Mesendoderm (in vitro differentiated cells): ENCODE results near the gene RFXANK.

ENCODE experiments used
- DNase-seq: peaks from one replicate; pipeline ENCODE4 v3.0.0; 2013
- H2AK5ac ChIP-seq: 2 replicates; pipeline ENCODE4 v1.6.1; 2013; ENCODE audit warnings: low read length, inconsistent platforms
- H2BK120ac ChIP-seq: 2 replicates; pipeline ENCODE4 v1.6.1; 2013; ENCODE audit warnings: low read depth, mild to moderate bottlenecking, low read length, moderate library complexity, mixed read lengths
- H2BK15ac ChIP-seq: replicated peaks from 2 replicates; pipeline ENCODE4 v1.6.1; 2013; ENCODE audit warnings: low read depth, mild to moderate bottlenecking, moderate library complexity
- H2BK5ac ChIP-seq: 2 replicates; pipeline ENCODE4 v1.6.1; 2013; ENCODE audit warnings: low read length, inconsistent platforms
- H3K18ac ChIP-seq: 2 replicates; pipeline ENCODE4 v1.6.1; 2013; ENCODE audit warnings: mild to moderate bottlenecking, low read length, mixed read lengths
- H3K23ac ChIP-seq: one replicate; pipeline ENCODE4 v1.6.1; 2013; ENCODE audit warnings: low read length
- H3K27ac ChIP-seq: 2 replicates; pipeline ENCODE4 v1.5.1; 2013; ENCODE audit warnings: low read depth, mild to moderate bottlenecking, inconsistent platforms, low read length, moderate library complexity
- H3K27me3 ChIP-seq: 2 replicates; pipeline ENCODE4 v1.6.1; 2013; ENCODE audit warnings: low read length, control low read depth, mild to moderate bottlenecking, inconsistent platforms; ENCODE audit not compliant: insufficient read depth, poor library complexity
- H3K36me3 ChIP-seq: 2 replicates; pipeline ENCODE4 v1.6.1; 2013; ENCODE audit warnings: low read length, inconsistent platforms; ENCODE audit not compliant: control insufficient read depth, insufficient read depth
- H3K4ac ChIP-seq: one replicate; pipeline ENCODE4 v1.6.1; 2013; ENCODE audit warnings: low read depth, mild to moderate bottlenecking, low read length, moderate library complexity
- H3K4me1 ChIP-seq: 2 replicates; pipeline ENCODE4 v1.6.1; 2013; ENCODE audit warnings: low read depth, low read length, inconsistent platforms; ENCODE audit not compliant: control insufficient read depth
- H3K4me2 ChIP-seq: 2 replicates; pipeline ENCODE4 v1.6.1; 2013; ENCODE audit warnings: low read length
- H3K4me3 ChIP-seq: 2 replicates; pipeline ENCODE4 v1.5.1; 2013; ENCODE audit warnings: mild to moderate bottlenecking, low read length
- H3K56ac ChIP-seq: one replicate; pipeline ENCODE4 v1.6.1; 2013; ENCODE audit warnings: low read length
- H3K79me1 ChIP-seq: 2 replicates; pipeline ENCODE4 v1.6.1; 2013; ENCODE audit warnings: low read length, inconsistent platforms
- H3K79me2 ChIP-seq: 2 replicates; pipeline ENCODE4 v1.6.1; 2013; ENCODE audit warnings: mild to moderate bottlenecking, low read length; ENCODE audit not compliant: control insufficient read depth, insufficient read depth
- H3K9ac ChIP-seq: 2 replicates; pipeline ENCODE4 v1.6.1; 2013; ENCODE audit warnings: low read length, inconsistent platforms
- H4K5ac ChIP-seq: one replicate; pipeline ENCODE4 v1.6.1; 2013; ENCODE audit warnings: low read length
- H4K8ac ChIP-seq: one replicate; pipeline ENCODE4 v1.6.1; 2013; ENCODE audit warnings: low read depth, mild to moderate bottlenecking, control low read depth, low read length, moderate library complexity
- WGBS: extraction: QIAGEN DNeasy Blood & Tissue Kit; methylation state at CpG from one replicate; pipeline ENCODE4 v1.1.7; 2013; ENCODE audit warnings: low lambda C conversion rate, missing lambda C conversion rate; ENCODE audit not compliant: insufficient coverage; ENCODE audit errors: extremely low coverage; 5-methylcytosine and 5-hydroxymethylcytosine counted together

RFXANK gene

DNA sequence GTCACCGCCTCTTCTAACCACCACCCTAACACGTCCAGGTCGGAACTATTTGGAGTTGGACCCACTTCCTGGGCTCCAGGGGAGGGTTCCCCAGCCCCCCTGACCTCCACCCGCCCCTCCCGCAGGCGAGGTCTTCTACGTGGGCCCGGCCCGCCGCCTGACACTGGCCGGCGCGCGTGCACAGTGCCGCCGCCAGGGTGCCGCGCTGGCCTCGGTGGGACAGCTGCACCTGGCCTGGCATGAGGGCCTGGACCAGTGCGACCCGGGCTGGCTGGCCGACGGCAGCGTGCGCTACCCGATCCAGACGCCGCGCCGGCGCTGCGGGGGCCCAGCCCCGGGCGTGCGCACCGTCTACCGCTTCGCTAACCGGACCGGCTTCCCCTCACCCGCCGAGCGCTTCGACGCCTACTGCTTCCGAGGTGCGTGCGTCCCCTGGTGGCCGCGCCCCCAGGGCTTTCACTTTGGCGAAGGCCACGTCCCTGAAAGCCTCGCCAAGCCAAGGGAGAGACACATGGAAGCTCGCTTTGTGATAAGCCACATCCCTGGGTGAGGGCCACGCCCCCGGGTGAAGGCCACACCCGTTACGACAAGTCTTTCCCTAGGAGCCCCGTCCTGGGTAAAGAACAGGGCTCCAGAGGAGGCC is 32.9 kb downstream of the RFXANK start:
- no peaks in the 10 kb centered on the region for H3K36me3 ChIP-seq
- H3K9ac ChIP-seq: peak overlapping the region; percentile 40
- no peak overlapping the region for H2BK15ac ChIP-seq
- no peak overlapping the region for H4K5ac ChIP-seq
- H3K4me1 ChIP-seq: no peaks in the 10 kb centered on the region
- H3K27me3 ChIP-seq: peaks cover 2% of the 10 kb centered on the region
- H2AK5ac ChIP-seq: no peak overlapping the region
- H3K4me2 ChIP-seq: peak overlapping the region; percentile 32
- H3K56ac ChIP-seq: peak overlapping the region; percentile 81
- H3K4me3 ChIP-seq: no peak overlapping the region
- H2BK120ac ChIP-seq: no peak overlapping the region
- H3K79me1 ChIP-seq: no peaks in the 10 kb centered on the region
- no peak overlapping the region for H2BK5ac ChIP-seq
- no peak overlapping the region for H3K27ac ChIP-seq
- H3K18ac ChIP-seq: no peak overlapping the region
- no peaks in the 10 kb centered on the region for H3K79me2 ChIP-seq
- no peak overlapping the region for H4K8ac ChIP-seq
- no peak overlapping the region for H3K4ac ChIP-seq
- no peak overlapping the region for H3K23ac ChIP-seq
- peak; percentile 94 for DNase-seq
- WGBS: no CpG with 5 or more reads among the region's 59 CpGs

DNA sequence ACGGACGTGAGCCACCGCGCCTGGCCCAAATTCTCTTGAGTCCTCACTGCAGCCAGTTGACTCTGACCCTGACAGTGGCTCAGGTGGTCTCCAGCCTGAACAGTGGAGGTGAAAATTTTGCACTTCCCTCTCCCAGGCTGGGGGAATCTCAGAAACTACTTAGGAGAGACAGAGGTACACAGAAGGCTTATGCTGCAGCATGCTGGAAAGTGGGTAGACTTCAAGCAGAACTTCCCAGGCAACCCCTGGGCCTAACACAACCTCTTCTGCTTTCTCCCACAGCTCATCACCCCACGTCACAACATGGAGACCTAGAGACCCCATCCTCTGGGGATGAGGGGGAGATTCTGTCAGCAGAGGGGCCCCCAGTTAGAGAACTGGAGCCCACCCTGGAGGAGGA is 34.1 kb downstream of the RFXANK start:
- Histone ChIP-seq H4K8ac (no peak overlapping the region), H3K4me3 (no peak overlapping the region), H3K36me3 (no peaks in the 10 kb centered on the region), H2BK5ac (no peak overlapping the region), H3K4me1 (no peaks in the 10 kb centered on the region), H2BK15ac (no peak overlapping the region), H3K23ac (no peak overlapping the region), H2AK5ac (no peak overlapping the region), H3K9ac (no peak overlapping the region), H2BK120ac (no peak overlapping the region), H3K4ac (no peak overlapping the region), H3K56ac (no peak overlapping the region), H3K27ac (no peak overlapping the region), H3K79me2 (no peaks in the 10 kb centered on the region), H3K79me1 (no peaks in the 10 kb centered on the region), H3K18ac (no peak overlapping the region), H4K5ac (no peak overlapping the region), H3K27me3 (peaks cover 2% of the 10 kb centered on the region), H3K4me2 (no peak overlapping the region)
- no peak for DNase-seq
- WGBS: no CpG with 5 or more reads among the region's 5 CpGs

DNA sequence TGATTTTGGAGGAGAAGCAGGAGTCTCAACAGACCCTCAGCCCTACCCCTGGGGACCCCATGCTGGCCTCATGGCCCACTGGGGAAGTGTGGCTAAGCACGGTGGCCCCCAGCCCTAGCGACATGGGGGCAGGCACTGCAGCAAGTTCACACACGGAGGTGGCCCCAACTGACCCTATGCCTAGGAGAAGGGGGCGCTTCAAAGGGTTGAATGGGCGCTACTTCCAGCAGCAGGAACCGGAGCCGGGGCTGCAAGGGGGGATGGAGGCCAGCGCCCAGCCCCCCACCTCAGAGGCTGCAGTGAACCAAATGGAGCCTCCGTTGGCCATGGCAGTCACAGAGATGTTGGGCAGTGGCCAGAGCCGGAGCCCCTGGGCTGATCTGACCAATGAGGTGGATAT is 34.6 kb downstream of the RFXANK start:
- Histone ChIP-seq H3K9ac (no peak overlapping the region), H3K79me2 (no peaks in the 10 kb centered on the region), H3K4ac (no peak overlapping the region), H3K4me2 (no peak overlapping the region), H2BK120ac (no peak overlapping the region), H4K5ac (no peak overlapping the region), H3K23ac (no peak overlapping the region), H3K4me3 (no peak overlapping the region), H3K56ac (no peak overlapping the region), H2BK15ac (no peak overlapping the region), H3K27me3 (peaks cover 2% of the 10 kb centered on the region), H3K79me1 (no peaks in the 10 kb centered on the region), H3K18ac (no peak overlapping the region), H3K27ac (no peak overlapping the region), H2BK5ac (no peak overlapping the region), H3K36me3 (no peaks in the 10 kb centered on the region), H3K4me1 (no peaks in the 10 kb centered on the region), H4K8ac (no peak overlapping the region), H2AK5ac (no peak overlapping the region)
- no peak for DNase-seq
- no CpG with 5 or more reads among the region's 10 CpGs for WGBS

DNA sequence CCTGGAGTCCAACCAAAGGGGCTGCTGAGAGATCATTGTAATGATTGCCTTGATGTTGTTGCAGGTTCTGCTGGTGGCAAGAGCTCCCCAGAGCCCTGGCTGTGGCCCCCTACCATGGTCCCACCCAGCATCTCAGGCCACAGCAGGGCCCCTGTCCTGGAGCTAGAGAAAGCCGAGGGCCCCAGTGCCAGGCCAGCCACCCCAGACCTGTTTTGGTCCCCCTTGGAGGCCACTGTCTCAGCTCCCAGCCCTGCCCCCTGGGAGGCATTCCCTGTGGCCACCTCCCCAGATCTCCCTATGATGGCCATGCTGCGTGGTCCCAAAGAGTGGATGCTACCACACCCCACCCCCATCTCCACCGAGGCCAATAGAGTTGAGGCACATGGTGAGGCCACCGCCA is 35.2 kb downstream of the RFXANK start:
- Histone ChIP-seq H3K56ac (no peak overlapping the region), H4K5ac (no peak overlapping the region), H3K27ac (no peak overlapping the region), H3K27me3 (peaks cover 2% of the 10 kb centered on the region), H3K18ac (no peak overlapping the region), H3K79me1 (no peaks in the 10 kb centered on the region), H2BK15ac (no peak overlapping the region), H3K79me2 (no peaks in the 10 kb centered on the region), H2BK5ac (no peak overlapping the region), H3K4ac (no peak overlapping the region), H3K36me3 (no peaks in the 10 kb centered on the region), H3K4me2 (no peak overlapping the region), H3K4me1 (no peaks in the 10 kb centered on the region), H3K23ac (no peak overlapping the region), H4K8ac (no peak overlapping the region), H3K9ac (no peak overlapping the region), H2BK120ac (no peak overlapping the region), H3K4me3 (no peak overlapping the region), H2AK5ac (no peak overlapping the region)
- WGBS: no CpG with 5 or more reads among the region's 4 CpGs
- no peak for DNase-seq

DNA sequence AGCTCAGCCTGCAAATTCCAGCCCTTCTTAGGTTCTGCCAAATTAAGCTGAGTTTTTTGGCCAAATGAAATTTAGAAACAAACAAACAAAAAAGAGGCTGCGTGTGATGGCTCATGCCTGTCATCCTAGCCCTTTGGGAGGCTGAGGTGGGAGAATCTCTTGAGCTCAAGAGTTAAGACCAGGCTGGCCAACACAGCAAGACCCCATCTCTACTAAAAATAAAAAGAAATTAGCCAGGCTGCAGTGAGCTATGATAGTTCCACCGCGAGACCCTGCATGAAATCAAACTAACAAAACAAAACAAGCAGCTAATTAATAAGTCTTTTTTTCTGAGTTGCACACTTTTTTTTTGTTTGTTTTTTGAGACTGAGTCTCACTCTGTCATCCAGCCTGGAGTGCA is 37.6 kb downstream of the RFXANK start:
- Histone ChIP-seq H3K4me2 (no peak overlapping the region), H3K4me3 (no peak overlapping the region), H4K5ac (no peak overlapping the region), H3K23ac (no peak overlapping the region), H3K4ac (no peak overlapping the region), H3K27ac (no peak overlapping the region), H3K9ac (no peak overlapping the region), H3K79me2 (no peaks in the 10 kb centered on the region), H4K8ac (no peak overlapping the region), H2BK120ac (no peak overlapping the region), H3K4me1 (no peaks in the 10 kb centered on the region), H3K36me3 (no peaks in the 10 kb centered on the region), H2BK15ac (no peak overlapping the region), H3K18ac (no peak overlapping the region), H3K56ac (no peak overlapping the region), H3K79me1 (no peaks in the 10 kb centered on the region), H2AK5ac (no peak overlapping the region), H3K27me3 (no peaks in the 10 kb centered on the region), H2BK5ac (no peak overlapping the region)
- WGBS: no CpG with 5 or more reads among the region's 3 CpGs
- DNase-seq: no peak

DNA sequence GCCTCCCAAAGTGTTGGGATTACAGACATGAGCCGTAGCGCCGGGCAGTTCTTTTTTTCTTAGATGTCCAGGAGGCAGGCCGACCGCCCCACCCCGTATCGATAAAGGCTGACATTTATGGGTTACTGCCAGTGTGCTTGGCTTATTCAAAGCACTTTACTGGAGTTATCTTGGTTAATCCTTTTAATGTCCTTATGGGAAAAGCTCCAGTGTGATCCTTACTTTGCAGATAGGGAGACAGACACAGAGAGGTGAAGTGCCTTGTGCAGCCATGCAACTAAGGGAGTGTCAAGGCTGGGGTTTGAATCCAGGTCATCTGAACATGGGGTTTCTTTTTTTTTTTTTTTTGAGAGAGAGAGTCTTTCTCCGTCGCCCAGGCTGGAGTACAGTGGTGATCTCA is 38.9 kb downstream of the RFXANK start:
- Histone ChIP-seq H3K27ac (no peak overlapping the region), H3K56ac (no peak overlapping the region), H3K18ac (no peak overlapping the region), H3K4me1 (no peaks in the 10 kb centered on the region), H3K79me1 (no peaks in the 10 kb centered on the region), H4K8ac (no peak overlapping the region), H2BK15ac (no peak overlapping the region), H3K4me2 (no peak overlapping the region), H3K4me3 (no peak overlapping the region), H2BK5ac (no peak overlapping the region), H3K36me3 (no peaks in the 10 kb centered on the region), H4K5ac (no peak overlapping the region), H3K23ac (no peak overlapping the region), H3K79me2 (no peaks in the 10 kb centered on the region), H2AK5ac (no peak overlapping the region), H2BK120ac (no peak overlapping the region), H3K9ac (no peak overlapping the region), H3K4ac (no peak overlapping the region), H3K27me3 (no peaks in the 10 kb centered on the region)
- no CpG with 5 or more reads among the region's 9 CpGs for WGBS
- DNase-seq: no peak
